Lower leg skin (tissue), 4 donors: ENCODE data around the gene PEX11G. TPM values are rescaled to one million over a fixed set of nuclear protein-coding genes. Genes with fewer than 3 reads are reported as not detected.
"Not testable (repeated sequence)": the region's sequence is repeated elsewhere in the genome, so short reads cannot be mapped to it uniquely, and the experiment has no call there.

Source experiments
- DNase-seq, 2 donors: peaks; one replicate each; pipeline ENCODE4 v3.0.0-alpha.2; 2019; ENCODE audit warnings: low spot score in 2 of 2
- H3K4me3 ChIP-seq: fragments of 200-600 bp; sonication (generic); 2 replicates; pipeline ENCODE4 v1.5.1; 2017; ENCODE audit warnings: mild to moderate bottlenecking, low read depth; ENCODE audit not compliant: poor library complexity, severe bottlenecking
- CTCF ChIP-seq, 3 donors: fragments of 450-650 bp; IDR thresholded peaks; one replicate each; pipeline ENCODE4 v1.5.1; 2016; ENCODE audit warnings: antibody characterized with exemption in 3 of 3, mild to moderate bottlenecking in 3 of 3, moderate library complexity in 2 of 3
- POLR2A ChIP-seq, 2 donors: fragments of 450-650 bp; IDR thresholded peaks; one replicate each; pipeline ENCODE4 v1.6.1; 2016 to 2017; ENCODE audit warnings: antibody characterized with exemption in 2 of 2, mild to moderate bottlenecking in 1 of 2, moderate library complexity in 1 of 2
- WGBS, 2 donors: methylation state at CpG; one replicate each; pipeline ENCODE4 v1.1.5; 2018; 5-methylcytosine and 5-hydroxymethylcytosine counted together
- intact Hi-C: fragments of 100-400 bp; cut with DNase I; formaldehyde crosslinking; loops from one replicate; pipeline ENCODE4 v1.15.0; 2023; ENCODE audit warnings: low total_unique reads
- total RNA-seq, 4 donors: library from RNA; depleted of rRNA; stranded (reverse); fragments of >200 nt; gene quantifications; one replicate each; pipeline ENCODE4 v1.1.0, GENCODE V29; 2016

PEX11G gene
- total RNA-seq, 4 donors from 2014 or later: 3.2 to 8.2 (median 4.7) TPM

- no peak for TF ChIP-seq CTCF (IDR thresholded peaks at IDR 0.05)
- TF ChIP-seq POLR2A (IDR thresholded peaks at IDR 0.05): no peak
- intact Hi-C loops: no loop called here
- 87 to 96% methylated on average over 13 to 20 of the region's 20 CpGs for whole genome bisulfite sequencing, 2 donors
- no peak for DNase-seq
- no peak overlapping the region for H3K4me3 ChIP-seq
These were observed 29.1 kb downstream of the PEX11G start for GRCh38 chr19:7459773-7460172.

GRCh38 chr19:7458675-7459074, 30.2 kb downstream of the PEX11G start:
- H3K4me3 ChIP-seq: no peak overlapping the region
- no peak for TF ChIP-seq POLR2A (IDR thresholded peaks at IDR 0.05)
- no peak for DNase-seq
- intact Hi-C loops: no loop called here
- 92 to 94% methylated on average over 9 of the region's 9 CpGs for WGBS, 2 donors

- intact Hi-C loops: no loop called here
These were observed 31.8 kb downstream of the PEX11G start for GRCh38 chr19:7456964-7457541.

GRCh38 chr19:7455600-7456296, 33.1 kb downstream of the PEX11G start:
- TF ChIP-seq POLR2A (IDR thresholded peaks at IDR 0.05): no peak
- no peak for TF ChIP-seq CTCF (IDR thresholded peaks at IDR 0.05)
- no peak for DNase-seq
- no peak overlapping the region for H3K4me3 ChIP-seq
- intact Hi-C loops: no loop called here
- 93 to 94% methylated on average over 14 of the region's 14 CpGs for WGBS, 2 donors

More at GRCh38 chr19:7456964-7457541, 31.8 kb downstream of the PEX11G start:
- no peak for DNase-seq
- TF ChIP-seq POLR2A (IDR thresholded peaks at IDR 0.05): no peak
- no peak for TF ChIP-seq CTCF (IDR thresholded peaks at IDR 0.05)
- no peak overlapping the region for H3K4me3 ChIP-seq
- 98 to 99% methylated on average over 11 of the region's 11 CpGs for WGBS, 2 donors

GRCh38 chr19:7454998-7455397, 33.8 kb downstream of the PEX11G start:
- no peak for DNase-seq
- TF ChIP-seq CTCF (IDR thresholded peaks at IDR 0.05) (no peak), POLR2A (IDR thresholded peaks at IDR 0.05) (no peak)
- 97 to 99% methylated on average over 8 of the region's 8 CpGs for WGBS, 2 donors
- H3K4me3 ChIP-seq: no peak overlapping the region
- intact Hi-C loops: no loop called here

- TF ChIP-seq CTCF (IDR thresholded peaks at IDR 0.05) (no peak), POLR2A (IDR thresholded peaks at IDR 0.05) (no peak)
- no peak overlapping the region for H3K4me3 ChIP-seq
- no peak for DNase-seq
- WGBS, 2 donors: 79% methylated on average over 53 of the region's 53 CpGs
- intact Hi-C loops: no loop called here
These were observed 38.3 kb downstream of the PEX11G start for GRCh38 chr19:7450243-7451223.

GRCh38 chr19:7449391-7450070, 39.3 kb downstream of the PEX11G start:
- H3K4me3 ChIP-seq, DNase-seq, intact Hi-C loops: not testable (repeated sequence)
- WGBS, 2 donors: 92 to 97% methylated on average over 6 of the region's 6 CpGs
